ENCODE measurements around the gene MAML3. TPM values are rescaled to one million over a fixed set of nuclear protein-coding genes. Genes with fewer than 3 reads are reported as not detected.

The MAML3 gene
- total RNA-seq, 1 donor from 2014 or later = 0.54 TPM

DNA sequence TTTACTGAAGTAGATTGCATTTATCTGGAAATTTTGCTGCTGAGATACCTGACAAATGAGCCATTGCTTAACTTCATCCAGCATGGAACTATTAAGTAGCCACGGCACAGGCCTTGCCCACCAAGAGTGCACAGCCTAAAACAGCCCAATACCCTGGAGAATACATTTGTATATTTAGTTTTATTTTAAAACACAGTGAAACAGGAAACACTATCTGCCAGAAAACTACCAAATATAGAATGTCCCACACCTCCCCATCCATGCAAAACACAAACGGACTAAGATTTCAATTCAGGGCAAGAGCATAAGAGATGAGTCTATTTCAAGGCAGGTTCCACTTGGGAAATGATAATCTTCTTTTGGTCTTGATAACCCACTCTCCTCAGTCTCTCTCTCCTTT, 57.1 kb downstream of the MAML3 start:
- Mint-ChIP-seq H3K4me1 (peaks cover 66% of the 10 kb centered on the region), H3K9me3 (no peaks in the 10 kb centered on the region), H3K4me3 (peak overlapping the region; percentile 86), H3K36me3 (ENCODE audit: low read depth) (no peaks in the 10 kb centered on the region), H3K27me3 (peaks cover 4% of the 10 kb centered on the region), H3K27ac (peak overlapping the region; percentile 94)
- DNase-seq = no peak
- intact Hi-C loops (cut with micrococcal nuclease) = loop anchor here (1.0 to 10.0 kb wide), 8 partner anchors 19 to 540 kb away; partner anchors contain the start of genes SCOC and SETD7

DNA sequence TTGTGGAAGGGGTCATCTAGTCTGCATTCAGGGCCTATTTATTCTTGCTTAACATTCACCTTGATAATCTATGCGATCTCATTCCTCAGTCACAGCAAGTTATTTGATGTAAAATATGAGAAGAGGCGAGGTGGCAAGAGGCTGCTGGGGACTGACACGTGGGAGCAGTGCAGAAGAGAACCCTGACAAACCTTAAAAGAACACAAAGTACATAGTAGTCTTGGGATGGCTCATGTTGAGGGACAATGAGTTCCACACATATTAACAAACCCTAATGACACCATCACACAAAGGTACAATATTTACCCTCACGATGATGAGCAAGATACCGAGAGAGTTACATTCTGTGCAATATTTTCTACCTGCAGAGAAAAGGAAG, 57.5 kb downstream of the MAML3 start:
- no peaks in the 10 kb centered on the region for H3K36me3 Mint-ChIP-seq (ENCODE audit: low read depth)
- peak overlapping the region; percentile 86 for H3K4me3 Mint-ChIP-seq
- no peak for DNase-seq
- H3K27ac Mint-ChIP-seq = peak overlapping the region; percentile 94
- H3K4me1 Mint-ChIP-seq = peaks cover 69% of the 10 kb centered on the region
- intact Hi-C loops (cut with micrococcal nuclease) = loop anchor here (1.0 to 10.0 kb wide), 8 partner anchors 20 to 539 kb away; partner anchors contain the start of genes SCOC and SETD7
- H3K27me3 Mint-ChIP-seq = peaks cover 4% of the 10 kb centered on the region
- H3K9me3 Mint-ChIP-seq = no peaks in the 10 kb centered on the region

DNA sequence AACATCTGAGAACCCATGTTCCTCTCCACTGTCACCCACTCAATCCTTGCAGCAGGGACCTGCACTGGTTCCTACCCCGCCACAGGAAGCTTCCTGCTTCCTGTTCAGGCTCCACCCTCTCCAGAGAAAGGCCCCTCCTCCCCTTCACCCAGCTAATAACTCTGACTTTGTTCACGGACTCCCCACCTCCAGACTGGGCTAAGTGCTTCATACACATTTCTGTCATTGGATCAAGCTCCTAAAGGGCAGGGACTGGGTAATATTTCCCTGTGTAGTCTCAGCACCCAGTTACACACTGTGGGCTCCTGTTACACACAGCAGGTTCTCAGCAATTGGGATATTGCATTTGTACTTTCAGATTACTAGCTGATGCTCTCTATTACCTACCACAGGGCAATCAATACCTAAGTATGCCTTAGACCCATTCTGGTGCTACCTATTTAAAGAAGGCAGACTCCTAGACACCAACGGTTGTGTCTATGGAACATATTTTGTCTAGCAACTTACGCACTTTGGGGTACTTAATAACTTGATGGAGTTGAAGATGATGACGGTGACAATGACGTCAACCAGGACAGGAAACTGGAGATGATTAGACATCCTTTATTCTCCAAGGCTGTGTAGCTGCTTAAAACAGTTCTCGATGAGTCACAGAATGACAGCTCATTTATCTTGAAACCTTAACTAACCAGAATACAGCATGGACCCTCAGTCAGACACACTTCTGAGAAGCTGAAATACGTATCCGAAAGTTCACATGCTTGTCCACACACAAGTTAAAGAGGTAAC, 58.1 kb downstream of the MAML3 start:
- Mint-ChIP-seq H3K4me3 (peak overlapping the region; percentile 86), H3K4me1 (peaks cover 72% of the 10 kb centered on the region), H3K36me3 (ENCODE audit: low read depth) (no peaks in the 10 kb centered on the region), H3K27ac (peak overlapping the region; percentile 94), H3K27me3 (peaks cover 4% of the 10 kb centered on the region), H3K9me3 (no peaks in the 10 kb centered on the region)
- DNase-seq = peak; percentile 88
- intact Hi-C loops (cut with micrococcal nuclease) = loop anchor here (1.0 to 10.0 kb wide), 11 partner anchors 7 to 539 kb away; partner anchors contain the start of genes SCOC and SETD7

DNA sequence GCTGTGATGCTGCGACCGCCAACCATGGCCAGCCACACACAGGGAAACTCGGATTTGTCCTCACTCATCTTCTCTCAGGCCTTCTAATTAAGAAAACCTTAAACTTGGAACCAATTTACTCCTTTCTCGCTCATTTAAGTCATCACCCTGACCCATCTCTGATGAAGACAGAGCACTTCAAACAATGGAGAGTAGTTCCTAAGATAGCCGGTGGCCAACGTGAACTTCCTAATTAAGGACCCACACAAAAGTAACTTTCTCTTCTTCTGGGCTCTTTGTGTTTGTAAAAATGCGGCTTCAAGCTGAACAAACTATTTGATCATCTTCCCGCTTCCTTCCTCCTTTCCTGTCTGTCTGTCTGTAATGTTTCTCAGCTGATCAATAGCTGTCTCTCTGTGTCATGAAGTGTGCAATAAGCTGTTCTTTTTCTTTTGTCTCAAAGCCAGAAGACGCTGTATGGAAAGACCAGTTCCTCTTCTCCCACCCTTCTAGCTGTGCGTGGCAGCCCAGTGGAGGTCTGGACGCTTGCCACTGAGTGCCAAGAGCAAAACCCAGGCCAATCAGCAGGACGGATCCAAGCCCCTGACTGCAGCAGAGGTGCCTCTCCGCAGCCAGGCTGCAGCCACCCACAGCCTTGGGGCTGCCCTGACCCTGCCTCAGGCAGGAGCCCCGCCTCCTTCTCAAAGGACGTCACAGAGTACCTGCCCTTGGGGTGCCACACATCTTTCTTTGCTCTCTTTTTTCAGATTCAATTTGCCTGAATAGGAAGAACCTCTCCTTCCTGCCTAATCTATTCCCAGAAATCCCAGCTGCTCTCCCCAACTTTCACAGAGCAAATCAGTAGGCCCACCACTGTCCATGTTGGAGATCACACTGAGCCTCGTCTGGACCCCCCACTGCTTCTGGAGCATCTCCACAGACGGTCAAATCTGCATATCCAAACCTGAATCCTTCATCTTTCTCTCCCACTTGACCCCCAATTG, 59.3 kb downstream of the MAML3 start:
- no peaks in the 10 kb centered on the region for H3K36me3 Mint-ChIP-seq (ENCODE audit: low read depth)
- no peaks in the 10 kb centered on the region for H3K9me3 Mint-ChIP-seq
- intact Hi-C loops (cut with micrococcal nuclease) = loop anchor here (1.0 to 10.0 kb wide), 7 partner anchors 9 to 537 kb away; partner anchors contain the start of genes SCOC and SETD7
- H3K27ac Mint-ChIP-seq = peak overlapping the region; percentile 94
- H3K4me3 Mint-ChIP-seq = peak overlapping the region; percentile 86
- DNase-seq = peak; percentile 83
- H3K27me3 Mint-ChIP-seq = peaks cover 4% of the 10 kb centered on the region
- H3K4me1 Mint-ChIP-seq = peaks cover 67% of the 10 kb centered on the region

DNA sequence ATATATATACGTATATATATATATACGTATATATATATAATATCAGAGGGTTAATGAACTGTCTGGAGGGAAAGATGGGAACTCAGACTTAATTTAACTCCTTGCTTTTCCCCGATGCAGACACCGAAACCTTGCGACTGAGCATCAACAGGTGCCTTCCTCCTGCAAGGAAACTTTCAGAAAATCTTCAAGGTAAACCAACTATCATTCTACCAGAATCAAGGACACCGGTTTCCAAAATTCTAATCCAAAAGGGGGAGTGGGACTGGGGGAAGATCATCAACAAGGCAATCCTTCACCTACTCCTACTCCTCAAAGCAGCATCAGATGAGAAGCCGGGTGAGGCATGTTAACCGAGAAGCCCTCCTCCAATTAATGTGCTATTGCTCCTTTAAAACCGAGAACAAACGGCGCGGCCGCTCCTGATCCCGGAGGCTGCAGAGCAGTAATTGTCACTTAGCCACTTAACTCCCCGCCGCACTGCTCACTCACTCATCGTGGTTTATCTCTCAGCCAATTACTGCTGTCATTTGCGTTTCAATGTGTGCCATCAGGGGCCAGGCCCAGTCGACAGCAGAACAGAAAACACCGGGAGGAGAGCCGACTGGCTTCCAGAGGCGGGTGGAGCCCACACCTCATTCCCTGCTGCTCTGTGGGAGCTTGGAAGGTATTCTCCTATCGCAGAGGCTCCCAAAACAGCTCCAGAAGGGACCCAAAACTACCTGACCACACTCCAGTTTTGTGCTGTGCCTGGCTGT, 61.7 kb downstream of the MAML3 start:
- no peak for DNase-seq
- H3K36me3 Mint-ChIP-seq (ENCODE audit: low read depth) = no peaks in the 10 kb centered on the region
- H3K4me1 Mint-ChIP-seq = peaks cover 52% of the 10 kb centered on the region
- H3K27me3 Mint-ChIP-seq = peaks cover 23% of the 10 kb centered on the region
- H3K27ac Mint-ChIP-seq = no peak overlapping the region
- intact Hi-C loops (cut with micrococcal nuclease) = loop anchor here (10.0 kb wide), 1 partner anchor 283 kb away; the partner anchor contains the start of gene SCOC
- H3K4me3 Mint-ChIP-seq = no peak overlapping the region
- no peaks in the 10 kb centered on the region for H3K9me3 Mint-ChIP-seq

DNA sequence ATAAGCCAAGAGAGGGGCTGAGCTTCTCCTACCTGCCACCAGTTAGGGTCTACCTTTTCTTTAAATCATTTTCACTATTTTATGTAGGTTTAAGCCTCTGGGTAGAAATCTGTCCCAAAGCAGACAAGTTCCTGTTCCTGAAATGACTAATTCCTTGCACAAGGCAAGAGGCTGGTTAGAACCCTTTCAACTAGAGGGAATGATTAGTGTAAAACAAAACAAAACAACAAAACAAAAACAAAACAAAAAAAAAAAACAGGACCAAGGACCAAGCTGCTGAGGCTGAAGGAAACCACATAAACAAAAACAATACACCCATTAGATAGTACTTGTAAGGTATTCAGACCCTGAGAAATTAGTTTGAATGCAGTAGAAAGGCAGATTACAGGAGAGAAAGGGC, 62.7 kb downstream of the MAML3 start:
- peaks cover 42% of the 10 kb centered on the region for H3K4me1 Mint-ChIP-seq
- H3K4me3 Mint-ChIP-seq = no peak overlapping the region
- H3K9me3 Mint-ChIP-seq = no peaks in the 10 kb centered on the region
- H3K27me3 Mint-ChIP-seq = peaks cover 29% of the 10 kb centered on the region
- intact Hi-C loops (cut with micrococcal nuclease) = loop anchor here (10.0 kb wide), 1 partner anchor 283 kb away; the partner anchor contains the start of gene SCOC
- H3K36me3 Mint-ChIP-seq (ENCODE audit: low read depth) = no peaks in the 10 kb centered on the region
- DNase-seq = no peak
- H3K27ac Mint-ChIP-seq = no peak overlapping the region

DNA sequence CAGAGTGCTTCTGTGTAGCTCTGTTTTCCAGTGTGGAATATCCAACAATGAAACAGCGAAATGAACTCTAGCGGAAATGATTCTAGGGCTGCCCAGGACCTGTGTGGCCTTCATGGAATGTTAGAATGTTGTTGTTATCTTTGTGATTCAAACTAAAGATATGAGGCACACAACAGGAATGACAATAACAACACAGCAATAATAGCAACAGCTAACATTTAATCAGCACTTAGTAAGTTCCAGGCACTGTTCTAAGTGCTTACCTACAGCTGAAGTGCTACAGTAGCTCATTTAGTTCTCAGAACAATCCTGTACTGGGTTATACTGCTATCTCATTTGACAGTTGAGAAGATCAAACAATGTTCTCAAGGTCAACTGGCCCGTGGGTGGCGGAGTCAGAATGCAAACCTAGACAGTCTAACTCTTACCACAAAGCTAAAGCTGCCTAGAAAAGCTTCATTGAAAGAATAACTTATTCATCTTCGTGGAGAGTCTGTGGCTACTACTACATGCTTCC, 63.7 kb downstream of the MAML3 start:
- Mint-ChIP-seq H3K4me3 (no peak overlapping the region), H3K9me3 (no peaks in the 10 kb centered on the region), H3K27ac (no peak overlapping the region), H3K36me3 (ENCODE audit: low read depth) (no peaks in the 10 kb centered on the region), H3K4me1 (peaks cover 33% of the 10 kb centered on the region), H3K27me3 (peaks cover 35% of the 10 kb centered on the region)
- DNase-seq = no peak
- intact Hi-C loops (cut with micrococcal nuclease) = loop anchor here (10.0 kb wide), 1 partner anchor 285 kb away; the partner anchor contains the start of gene SCOC

DNA sequence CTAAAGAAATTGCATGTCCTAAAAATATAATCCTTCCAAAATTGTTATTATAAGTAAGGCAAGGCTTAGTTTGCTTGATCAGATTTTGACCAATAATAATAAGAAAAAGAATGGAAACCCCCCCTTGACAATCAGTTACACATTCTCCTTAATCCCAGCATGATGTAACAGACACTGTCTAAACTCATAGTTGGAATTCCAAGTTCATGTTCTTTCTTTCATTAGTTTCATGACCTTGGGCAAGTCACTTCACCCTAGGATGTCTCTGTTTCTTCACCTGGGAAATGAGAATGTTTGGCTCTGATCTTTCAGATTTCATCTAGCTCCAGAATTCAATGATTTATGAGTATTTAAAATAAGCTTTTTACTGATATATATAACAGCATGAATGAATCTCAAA, 64.8 kb downstream of the MAML3 start:
- no peaks in the 10 kb centered on the region for H3K36me3 Mint-ChIP-seq (ENCODE audit: low read depth)
- no peak overlapping the region for H3K4me3 Mint-ChIP-seq
- H3K27ac Mint-ChIP-seq = no peak overlapping the region
- H3K27me3 Mint-ChIP-seq = peaks cover 37% of the 10 kb centered on the region
- H3K4me1 Mint-ChIP-seq = peaks cover 22% of the 10 kb centered on the region
- no peaks in the 10 kb centered on the region for H3K9me3 Mint-ChIP-seq
- DNase-seq = no peak
- intact Hi-C loops (cut with micrococcal nuclease) = no loop called here

DNA sequence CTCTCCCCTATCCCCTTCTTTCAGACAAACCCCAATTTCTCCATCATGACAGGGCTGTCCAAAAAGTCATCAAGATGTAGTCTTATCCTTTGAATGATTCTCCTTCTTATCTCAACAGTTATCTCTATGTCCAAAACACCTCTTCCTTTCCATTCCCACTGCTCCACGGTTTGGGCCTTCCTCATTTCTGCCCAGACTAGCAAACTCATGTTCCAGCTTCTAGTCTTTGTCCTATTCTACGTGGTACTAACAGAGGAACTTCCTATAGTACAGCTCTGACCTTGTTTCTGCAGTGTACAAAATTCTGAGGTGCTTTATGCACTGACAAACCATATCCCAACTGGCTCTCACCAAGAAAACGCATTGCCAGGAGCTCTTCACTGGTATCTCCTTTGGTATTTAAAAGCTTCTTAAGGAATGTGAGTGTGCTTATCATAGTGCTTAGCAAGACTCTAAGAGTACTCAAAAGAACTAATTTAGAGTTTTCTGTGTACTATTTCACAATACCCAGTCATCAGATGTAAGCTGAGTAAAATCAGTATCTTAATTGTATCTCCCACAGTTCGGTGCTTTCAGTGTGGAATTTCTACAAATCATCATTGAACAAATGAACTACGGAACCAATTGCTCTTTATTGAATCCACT, 65.5 kb downstream of the MAML3 start:
- no peak overlapping the region for H3K4me3 Mint-ChIP-seq
- DNase-seq = no peak
- intact Hi-C loops (cut with micrococcal nuclease) = no loop called here
- H3K4me1 Mint-ChIP-seq = peaks cover 15% of the 10 kb centered on the region
- H3K27ac Mint-ChIP-seq = peak overlapping the region; percentile 8
- H3K36me3 Mint-ChIP-seq (ENCODE audit: low read depth) = no peaks in the 10 kb centered on the region
- peaks cover 38% of the 10 kb centered on the region for H3K27me3 Mint-ChIP-seq
- H3K9me3 Mint-ChIP-seq = no peaks in the 10 kb centered on the region

DNA sequence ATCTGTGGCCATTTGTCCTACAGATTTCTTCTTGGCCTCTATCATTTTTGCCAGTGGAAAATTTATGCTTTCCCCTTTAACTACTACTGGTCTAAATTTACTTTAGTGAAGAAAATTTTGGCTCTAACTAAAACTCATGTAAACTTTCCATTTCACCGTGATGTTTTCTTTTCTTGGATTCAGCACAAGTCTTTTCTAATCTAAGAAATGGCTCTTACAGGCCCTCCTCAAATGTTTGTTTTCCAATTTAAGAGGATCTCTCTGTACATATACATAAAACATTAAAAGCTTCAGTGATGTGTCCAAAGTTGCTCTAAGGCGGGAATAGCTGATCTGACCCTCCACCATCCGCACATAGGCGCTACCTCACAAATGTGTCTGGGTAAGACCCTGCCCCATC, 68.1 kb downstream of the MAML3 start:
- peaks cover 52% of the 10 kb centered on the region for H3K27me3 Mint-ChIP-seq
- H3K9me3 Mint-ChIP-seq = no peaks in the 10 kb centered on the region
- H3K36me3 Mint-ChIP-seq (ENCODE audit: low read depth) = no peaks in the 10 kb centered on the region
- intact Hi-C loops (cut with micrococcal nuclease) = loop anchor here (1.0 kb wide), 1 partner anchor 9 kb away; no protein-coding TSS in a partner anchor
- no peak for DNase-seq
- no peak overlapping the region for H3K27ac Mint-ChIP-seq
- no peak overlapping the region for H3K4me3 Mint-ChIP-seq
- H3K4me1 Mint-ChIP-seq = peaks cover 9% of the 10 kb centered on the region

DNA sequence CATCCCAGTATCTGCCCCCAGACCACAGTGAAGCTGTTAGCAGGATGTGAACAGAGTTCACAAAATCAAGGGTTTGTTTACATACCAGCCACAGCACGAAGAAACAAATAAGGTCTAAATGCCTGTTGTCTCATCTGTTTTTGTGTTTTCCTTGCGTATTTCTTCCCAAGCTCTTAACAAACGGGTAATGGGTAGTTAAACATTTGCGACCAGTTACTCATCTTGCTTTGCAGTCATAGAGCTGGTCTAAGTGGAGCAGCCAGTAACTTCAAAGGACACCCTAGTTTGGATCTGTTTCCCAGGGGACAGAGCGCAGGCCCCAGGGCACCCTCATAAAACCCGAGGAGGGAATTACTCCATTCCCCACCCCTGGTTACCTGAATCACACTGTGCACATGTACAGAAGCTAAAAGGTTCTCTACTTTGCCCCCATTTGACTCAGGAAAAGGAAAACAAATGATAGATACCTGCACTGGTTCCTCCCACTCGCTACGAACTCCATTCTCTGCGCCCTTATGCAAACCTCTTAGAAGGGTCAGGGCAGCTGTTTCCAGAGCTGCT, 68.8 kb downstream of the MAML3 start:
- H3K9me3 Mint-ChIP-seq = no peaks in the 10 kb centered on the region
- H3K27me3 Mint-ChIP-seq = peaks cover 53% of the 10 kb centered on the region
- no peaks in the 10 kb centered on the region for H3K36me3 Mint-ChIP-seq (ENCODE audit: low read depth)
- intact Hi-C loops (cut with micrococcal nuclease) = loop anchor here (1.0 kb wide), 1 partner anchor 10 kb away; no protein-coding TSS in a partner anchor
- DNase-seq = no peak
- no peak overlapping the region for H3K27ac Mint-ChIP-seq
- H3K4me3 Mint-ChIP-seq = no peak overlapping the region
- peaks cover 7% of the 10 kb centered on the region for H3K4me1 Mint-ChIP-seq

DNA sequence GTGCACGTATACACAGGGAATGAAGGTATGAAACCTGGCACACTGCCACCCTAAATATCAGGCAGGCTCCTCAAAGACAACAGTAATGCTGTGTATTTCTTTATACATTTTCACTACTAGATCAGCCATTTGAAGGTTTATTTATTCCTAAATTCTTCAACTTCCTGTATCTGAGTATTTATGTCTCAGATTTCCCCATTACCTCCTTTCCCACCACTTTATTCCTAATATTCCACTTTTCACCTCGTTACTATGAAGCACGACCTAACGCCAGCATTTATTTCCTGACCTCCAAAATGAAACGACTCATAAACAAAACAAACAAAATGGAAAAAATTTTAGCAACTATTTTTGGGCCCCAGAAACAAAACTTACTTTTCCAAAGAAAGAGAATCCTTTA, 69.6 kb downstream of the MAML3 start:
- intact Hi-C loops (cut with micrococcal nuclease) = no loop called here
- H3K36me3 Mint-ChIP-seq (ENCODE audit: low read depth) = no peaks in the 10 kb centered on the region
- H3K9me3 Mint-ChIP-seq = no peaks in the 10 kb centered on the region

More for the DNA sequence above, 69.6 kb downstream of the MAML3 start:
- Mint-ChIP-seq H3K27me3 (peaks cover 59% of the 10 kb centered on the region), H3K4me1 (peaks cover 7% of the 10 kb centered on the region), H3K4me3 (no peak overlapping the region), H3K27ac (no peak overlapping the region)
- no peak for DNase-seq

All from activated CD4-positive, alpha-beta T cell treated with anti-CD3 and anti-CD28 coated beads, Interleukin-2, amount 10 ng/mL, durations not matched to agents 24 days and 14 days (primary cell).